Erythroblast (primary cell): ENCODE measurements around the gene TPTE2.

ENCODE experiments used
- GATA1 ChIP-seq: IDR thresholded peaks from 2 replicates; pipeline ENCODE4 v1.6.1; 2011; ENCODE audit warnings: low read depth, mild to moderate bottlenecking, control low read depth, low read length, moderate library complexity
- POLR2A ChIP-seq: IDR thresholded peaks from 2 replicates; pipeline ENCODE4 v1.6.1; 2011; ENCODE audit warnings: mild to moderate bottlenecking, low read length

GRCh38 chr13:19561585-19561984, 253 bp upstream of the TPTE2 start:
- no peak for TF ChIP-seq POLR2A
- TF ChIP-seq GATA1 = no peak
